CD14-positive monocyte (primary cell): ENCODE measurements around the gene INSYN2B. TPM values are rescaled to one million over a fixed set of nuclear protein-coding genes. Genes with fewer than 3 reads are reported as not detected.
A peak's percentile ranks its signal among the peaks of the same experiment; 100 is the strongest.

ENCODE experiments used
- DNase-seq, 3 donors: peaks; one replicate each; pipeline ENCODE4 v3.0.0-alpha.2; 2011 to 2022
- H2AFZ ChIP-seq: 2 replicates; pipeline ENCODE4 v1.6.0; 2012; ENCODE audit warnings: mild to moderate bottlenecking, low read depth, low read length, inconsistent platforms; ENCODE audit not compliant: insufficient read depth, poor library complexity, severe bottlenecking
- H3K27ac ChIP-seq, 2 donors: 1 replicate in 1 of 2; 2 replicates in 1 of 2; pipeline ENCODE4 v1.5.1; 2012 to 2013; ENCODE audit warnings: low read length in 2 of 2, control low read depth in 1 of 2, inconsistent platforms in 1 of 2, low read depth in 1 of 2, mild to moderate bottlenecking in 1 of 2
- H3K27me3 ChIP-seq, 2 donors: one replicate each; pipeline versions ENCODE4 v1.6.0 to v1.6.1; 2011 to 2013; ENCODE audit warnings: low read length in 2 of 2; ENCODE audit not compliant: control insufficient read depth in 2 of 2, insufficient read depth in 2 of 2
- H3K36me3 ChIP-seq, 2 donors: replicated peaks in 1 of 2; 1 replicate in 1 of 2; 2 replicates in 1 of 2; pipeline versions ENCODE4 v1.5.1 to v1.6.1; 2012 to 2013; ENCODE audit warnings: low read length in 2 of 2, control low read depth in 1 of 2, inconsistent platforms in 1 of 2, mild to moderate bottlenecking in 1 of 2; ENCODE audit not compliant: insufficient read depth in 2 of 2, control insufficient read depth in 1 of 2
- H3K4me1 ChIP-seq, 2 donors: 1 replicate in 1 of 2; 2 replicates in 1 of 2; pipeline versions ENCODE4 v1.5.1 to v1.6.1; 2012 to 2013; ENCODE audit warnings: low read length in 2 of 2, control low read depth in 1 of 2, inconsistent platforms in 1 of 2, mild to moderate bottlenecking in 1 of 2, moderate library complexity in 1 of 2; ENCODE audit not compliant: insufficient read depth in 2 of 2, control insufficient read depth in 1 of 2
- H3K4me2 ChIP-seq: replicated peaks from 2 replicates; pipeline ENCODE3; 2012; ENCODE audit warnings: low read length, moderate library complexity, mild to moderate bottlenecking; ENCODE audit not compliant: poor library complexity, severe bottlenecking; ENCODE audit errors: extremely low read depth
- H3K4me3 ChIP-seq, 3 experiments: fragments of 200-600 bp in 1 of 3; sonication (generic) in 1 of 3; replicated peaks in 1 of 3; 1 replicate in 2 of 3; 2 replicates in 1 of 3; pipeline ENCODE4 v1.5.1; 2011 to 2013; ENCODE audit warnings: low read length in 3 of 3, mild to moderate bottlenecking in 3 of 3, control low read depth in 2 of 3, low read depth in 2 of 3, inconsistent platforms in 1 of 3, moderate library complexity in 1 of 3
- H3K79me2 ChIP-seq: 2 replicates; pipeline ENCODE4 v1.6.0; 2012; ENCODE audit warnings: mild to moderate bottlenecking, control low read depth, inconsistent platforms, low read length, moderate library complexity; ENCODE audit not compliant: insufficient read depth
- H3K9ac ChIP-seq: 2 replicates; pipeline ENCODE4 v1.6.0; 2017; ENCODE audit warnings: low read length, mild to moderate bottlenecking; ENCODE audit not compliant: insufficient read depth, poor library complexity, severe bottlenecking
- H3K9me3 ChIP-seq, 2 donors: replicated peaks in 1 of 2; 1 replicate in 1 of 2; 2 replicates in 1 of 2; pipeline versions ENCODE4 v1.5.1 to v1.6.1; 2012 to 2013; ENCODE audit warnings: low read length in 2 of 2, control low read depth in 1 of 2; ENCODE audit not compliant: control insufficient read depth in 1 of 2, insufficient read depth in 1 of 2
- H4K20me1 ChIP-seq: 2 replicates; pipeline ENCODE4 v1.6.0; 2012; ENCODE audit warnings: mild to moderate bottlenecking, low read length, control low read depth, moderate library complexity; ENCODE audit not compliant: insufficient read depth
- H3K27ac Mint-ChIP-seq, 7 donors: one replicate each; pipeline ENCODE4 v1.8.0; 2020; ENCODE audit warnings: mild to moderate bottlenecking in 7 of 7, mixed read lengths in 7 of 7, moderate library complexity in 6 of 7, inconsistent platforms in 2 of 7
- H3K27me3 Mint-ChIP-seq, 3 donors: one replicate each; pipeline ENCODE4 v1.8.0; 2021 to 2022; ENCODE audit warnings: low read depth in 3 of 3, mild to moderate bottlenecking in 3 of 3, mixed read lengths in 3 of 3, moderate library complexity in 3 of 3, inconsistent platforms in 1 of 3
- H3K36me3 Mint-ChIP-seq, 2 donors: one replicate each; pipeline ENCODE4 v1.8.0; 2020; ENCODE audit warnings: mixed read lengths in 2 of 2, inconsistent platforms in 1 of 2, mild to moderate bottlenecking in 1 of 2
- H3K4me1 Mint-ChIP-seq: one replicate; pipeline ENCODE4 v1.8.0; 2020; ENCODE audit warnings: mild to moderate bottlenecking, mixed read lengths
- H3K4me3 Mint-ChIP-seq, 2 donors: one replicate each; pipeline ENCODE4 v1.8.0; 2020; ENCODE audit warnings: mild to moderate bottlenecking in 2 of 2, mixed read lengths in 2 of 2, moderate library complexity in 1 of 2
- H3K9me3 Mint-ChIP-seq, 7 donors: one replicate each; pipeline ENCODE4 v1.8.0; 2020 to 2022; ENCODE audit warnings: mixed read lengths in 7 of 7, mild to moderate bottlenecking in 6 of 7, moderate library complexity in 6 of 7, inconsistent platforms in 2 of 7
- WGBS: methylation state at CpG from one replicate; pipeline ENCODE4 v1.1.5; 2013; ENCODE audit warnings: missing lambda C conversion rate; ENCODE audit not compliant: insufficient coverage; 5-methylcytosine and 5-hydroxymethylcytosine counted together
- intact Hi-C, 2 donors: fragments of 100-400 bp; cut with micrococcal nuclease; formaldehyde crosslinking; loops; one replicate each; pipeline versions ENCODE4 v1.15.0 to v1.15.1; 2023
- polyA plus RNA-seq, 3 donors: library from polyadenylated mRNA; depleted of rRNA in 1 of 3; unstranded in 2 of 3; stranded (reverse) in 1 of 3; fragments of 300-500 nt in 2 of 3; fragments of >200 nt in 1 of 3; fragmentation: Illumina TruSeq in 2 of 3; gene quantifications; 1 replicate in 2 of 3; 2 replicates in 1 of 3; pipeline ENCODE4 v1.2.3, GENCODE V29; 2012 to 2021
- TF ChIP-seq, protein P1 (sequence below): fragments of 200-600 bp; IDR thresholded peaks from one replicate; pipeline ENCODE4 v1.8.0; 2022; ENCODE audit warnings: antibody characterized with exemption, mild to moderate bottlenecking

Gene INSYN2B
- polyA plus RNA-seq, 3 donors = 0.17 TPM; not detected in 2

DNA sequence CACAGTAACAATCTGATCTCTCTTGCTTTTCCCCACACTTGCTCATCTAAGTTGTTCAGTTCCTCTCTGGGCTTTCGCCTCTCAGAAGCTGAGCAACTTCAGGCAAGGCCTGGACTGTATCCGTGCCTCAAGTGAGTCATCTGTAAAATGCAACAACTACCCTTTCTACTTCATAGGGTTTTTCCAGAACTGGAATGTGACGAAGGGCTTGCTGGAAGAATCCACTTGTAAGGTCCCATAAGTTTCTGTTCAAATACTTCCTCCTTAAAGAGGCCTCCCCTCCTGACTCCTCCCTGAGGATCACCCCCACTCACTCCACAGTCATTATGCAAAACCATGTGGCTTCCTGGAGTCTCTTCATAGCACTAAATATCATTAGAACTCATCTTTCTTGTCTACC lies 17.5 kb upstream of the INSYN2B start:
- TF ChIP-seq, protein P1, sequence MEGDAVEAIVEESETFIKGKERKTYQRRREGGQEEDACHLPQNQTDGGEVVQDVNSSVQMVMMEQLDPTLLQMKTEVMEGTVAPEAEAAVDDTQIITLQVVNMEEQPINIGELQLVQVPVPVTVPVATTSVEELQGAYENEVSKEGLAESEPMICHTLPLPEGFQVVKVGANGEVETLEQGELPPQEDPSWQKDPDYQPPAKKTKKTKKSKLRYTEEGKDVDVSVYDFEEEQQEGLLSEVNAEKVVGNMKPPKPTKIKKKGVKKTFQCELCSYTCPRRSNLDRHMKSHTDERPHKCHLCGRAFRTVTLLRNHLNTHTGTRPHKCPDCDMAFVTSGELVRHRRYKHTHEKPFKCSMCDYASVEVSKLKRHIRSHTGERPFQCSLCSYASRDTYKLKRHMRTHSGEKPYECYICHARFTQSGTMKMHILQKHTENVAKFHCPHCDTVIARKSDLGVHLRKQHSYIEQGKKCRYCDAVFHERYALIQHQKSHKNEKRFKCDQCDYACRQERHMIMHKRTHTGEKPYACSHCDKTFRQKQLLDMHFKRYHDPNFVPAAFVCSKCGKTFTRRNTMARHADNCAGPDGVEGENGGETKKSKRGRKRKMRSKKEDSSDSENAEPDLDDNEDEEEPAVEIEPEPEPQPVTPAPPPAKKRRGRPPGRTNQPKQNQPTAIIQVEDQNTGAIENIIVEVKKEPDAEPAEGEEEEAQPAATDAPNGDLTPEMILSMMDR = no peak
- Histone ChIP-seq H3K27me3 (no peaks in the 10 kb centered on the region), H3K4me2 (no peak overlapping the region), H3K36me3 (peaks cover 90 to 95% of the 10 kb centered on the region in 2 donors), H3K9ac (no peak overlapping the region), H4K20me1 (peaks cover 41% of the 10 kb centered on the region), H2AFZ (no peak overlapping the region), H3K79me2 (no peaks in the 10 kb centered on the region), H3K9me3 (no peaks in the 10 kb centered on the region), H3K27ac (no peak overlapping the region), H3K4me3 (no peak overlapping the region), H3K4me1 (no peaks in the 10 kb centered on the region)
- peak overlapping the region in 4 of 7 donors; percentile 10 to 67 (median 46) for H3K27ac Mint-ChIP-seq
- H3K4me1 Mint-ChIP-seq = no peaks in the 10 kb centered on the region
- H3K4me3 Mint-ChIP-seq = no peak overlapping the region
- H3K27me3 Mint-ChIP-seq = no peaks in the 10 kb centered on the region
- WGBS = 86% methylated on average over 3 of the region's 3 CpGs
- H3K36me3 Mint-ChIP-seq = peaks cover 85 to 89% of the 10 kb centered on the region in 2 donors
- DNase-seq = peak in 1 of 3 donors; percentile 19
- no peaks in the 10 kb centered on the region for H3K9me3 Mint-ChIP-seq
- intact Hi-C loops = no loop called here

DNA sequence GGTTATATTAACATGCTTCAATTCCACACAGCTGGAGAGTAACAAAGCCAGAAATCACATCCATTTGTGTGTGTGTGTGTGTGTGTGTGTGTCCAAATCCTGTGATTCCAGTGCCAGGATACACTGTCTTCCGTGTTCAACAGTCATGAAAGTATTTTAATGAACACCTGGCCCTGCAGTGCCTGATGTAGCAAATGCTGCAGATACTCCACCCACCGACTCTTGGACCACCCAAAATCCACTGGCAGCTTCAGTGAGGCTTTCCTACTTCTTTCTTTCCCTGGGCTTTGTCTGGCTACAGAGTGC lies 13.1 kb upstream of the INSYN2B start:
- H3K27ac Mint-ChIP-seq = peak overlapping the region in 2 of 7 donors; percentile 37 to 51
- H3K27me3 Mint-ChIP-seq = no peaks in the 10 kb centered on the region
- H3K4me2 ChIP-seq = no peak overlapping the region
- peaks cover 59% of the 10 kb centered on the region for H4K20me1 ChIP-seq
- no peak overlapping the region for H3K27ac ChIP-seq
- H3K4me1 Mint-ChIP-seq = no peaks in the 10 kb centered on the region
- WGBS = 88% methylated on average over 2 of the region's 2 CpGs
- no peaks in the 10 kb centered on the region for H3K79me2 ChIP-seq
- DNase-seq = no peak
- no peak overlapping the region for H3K4me3 Mint-ChIP-seq
- H3K36me3 ChIP-seq = peaks cover 87 to 95% of the 10 kb centered on the region in 2 donors
- TF ChIP-seq, protein P1 = no peak
- no peak overlapping the region for H2AFZ ChIP-seq
- intact Hi-C loops = no loop called here
- H3K4me1 ChIP-seq = no peaks in the 10 kb centered on the region
- H3K9me3 ChIP-seq = no peaks in the 10 kb centered on the region
- no peak overlapping the region for H3K4me3 ChIP-seq
- H3K36me3 Mint-ChIP-seq = peaks cover 87 to 92% of the 10 kb centered on the region in 2 donors
- H3K9me3 Mint-ChIP-seq = no peaks in the 10 kb centered on the region
- no peak overlapping the region for H3K9ac ChIP-seq
- no peaks in the 10 kb centered on the region for H3K27me3 ChIP-seq
